ENCODE data around the gene UBD. TPM values are rescaled to one million over a fixed set of nuclear protein-coding genes. Genes with fewer than 3 reads are reported as not detected.

Gene UBD
- total RNA-seq, 1 experiment from 2014 or later, result not detected

DNA sequence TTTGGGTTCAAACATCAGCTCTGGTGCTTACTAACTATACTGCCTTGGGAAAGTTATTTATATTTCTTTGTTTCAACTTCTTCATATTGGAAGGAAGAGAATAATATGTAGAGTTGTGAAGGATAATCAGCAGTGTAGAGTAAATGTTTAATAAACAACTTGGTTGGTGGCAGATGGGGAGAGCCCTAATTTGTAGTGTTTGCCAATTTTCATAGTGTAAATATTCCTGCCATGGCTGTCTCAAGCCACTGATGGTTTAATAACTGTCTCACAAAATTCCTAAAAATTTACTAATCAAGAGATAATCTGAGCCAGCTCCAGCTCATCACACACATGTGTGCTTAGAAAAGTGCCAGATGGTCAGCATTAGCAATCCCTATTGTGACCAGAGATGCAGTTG, 25.3 kb upstream of the UBD start, which contains the start of gene OR2H2:
TSS of gene OR2H2 (plus strand) at position 301 of the 400 bp plus-strand sequence. CDS start 2,824 bp downstream, outside the sequence.
- CTCF ChIA-PET, result no interaction called here
- BruUV-seq (replicated peaks), result no TSS peak

DNA sequence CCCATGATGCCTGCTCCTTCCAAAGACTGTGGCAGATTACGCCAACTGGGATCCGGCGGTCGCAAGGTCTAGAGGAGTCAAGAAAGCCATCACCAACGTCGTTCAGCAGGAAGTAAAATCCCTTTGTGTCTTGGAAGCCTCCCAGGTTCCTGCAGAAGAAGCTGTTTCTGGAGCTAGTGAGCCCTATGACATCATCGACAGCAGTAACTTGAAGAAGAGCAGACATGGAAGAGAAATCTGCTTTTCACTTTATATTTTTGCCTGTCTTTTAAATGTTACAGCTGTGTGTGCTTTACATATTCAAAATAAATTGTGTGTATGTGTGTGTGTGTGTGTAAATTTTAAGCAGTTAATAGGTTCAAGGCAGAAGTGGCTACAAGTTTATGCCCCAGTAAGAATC, 18.0 kb upstream of the UBD start:
- Histone ChIP-seq H3K4me1 (replicated peaks; ENCODE audit: insufficient read depth) (no peaks in the 10 kb centered on the region), H3K27ac (no peak overlapping the region), H3K79me2 (ENCODE audit: low read depth) (no peaks in the 10 kb centered on the region), H3K4me2 (no peak overlapping the region), H3K9me2 (ENCODE audit: insufficient read depth) (no peaks in the 10 kb centered on the region; the same call in 1 of the 2 replicates), H3F3A (ENCODE audit: insufficient read depth, low read depth) (no peaks in the 10 kb centered on the region), H3K27me3 (ENCODE audit: insufficient read depth, low read depth) (peaks cover 81% of the 10 kb centered on the region), H3K4me3 (no peak overlapping the region), H3K36me3 (ENCODE audit: low read depth) (no peaks in the 10 kb centered on the region), H4K20me1 (ENCODE audit: insufficient read depth) (no peaks in the 10 kb centered on the region), H3K9me3 (ENCODE audit: insufficient read depth, low read depth) (no peaks in the 10 kb centered on the region), H2AFZ (no peak overlapping the region)
- TF ChIP-seq EZH2 (IDR thresholded peaks at IDR 0.05; ENCODE audit: low read depth), result no peak
- TF ChIP-seq, protein P1, sequence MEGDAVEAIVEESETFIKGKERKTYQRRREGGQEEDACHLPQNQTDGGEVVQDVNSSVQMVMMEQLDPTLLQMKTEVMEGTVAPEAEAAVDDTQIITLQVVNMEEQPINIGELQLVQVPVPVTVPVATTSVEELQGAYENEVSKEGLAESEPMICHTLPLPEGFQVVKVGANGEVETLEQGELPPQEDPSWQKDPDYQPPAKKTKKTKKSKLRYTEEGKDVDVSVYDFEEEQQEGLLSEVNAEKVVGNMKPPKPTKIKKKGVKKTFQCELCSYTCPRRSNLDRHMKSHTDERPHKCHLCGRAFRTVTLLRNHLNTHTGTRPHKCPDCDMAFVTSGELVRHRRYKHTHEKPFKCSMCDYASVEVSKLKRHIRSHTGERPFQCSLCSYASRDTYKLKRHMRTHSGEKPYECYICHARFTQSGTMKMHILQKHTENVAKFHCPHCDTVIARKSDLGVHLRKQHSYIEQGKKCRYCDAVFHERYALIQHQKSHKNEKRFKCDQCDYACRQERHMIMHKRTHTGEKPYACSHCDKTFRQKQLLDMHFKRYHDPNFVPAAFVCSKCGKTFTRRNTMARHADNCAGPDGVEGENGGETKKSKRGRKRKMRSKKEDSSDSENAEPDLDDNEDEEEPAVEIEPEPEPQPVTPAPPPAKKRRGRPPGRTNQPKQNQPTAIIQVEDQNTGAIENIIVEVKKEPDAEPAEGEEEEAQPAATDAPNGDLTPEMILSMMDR (conservative IDR thresholded peaks at IDR 0.05), result no peak
- no TSS peak for BruUV-seq (replicated peaks)
- ChIA-PET POLR2A (ENCODE audit: unreplicated experiment) (interaction anchor here (0.6 kb wide), 1 partner anchor 604 kb away, joined by 4 read pairs; no protein-coding TSS in a partner anchor), CTCF (no interaction called here)
- intact Hi-C loops (cut with micrococcal nuclease; ENCODE audit: unreplicated experiment), result no loop called here
- no peak for DNase-seq

More for the DNA sequence above, 25.3 kb upstream of the UBD start, which contains the start of gene OR2H2:
- intact Hi-C loops (cut with micrococcal nuclease; ENCODE audit: unreplicated experiment), result no loop called here
- H3K9me2 ChIP-seq (ENCODE audit: insufficient read depth), result no peaks in the 10 kb centered on the region
- peaks cover 60% of the 10 kb centered on the region; the same call in 1 of the 2 replicates for H3K27me3 ChIP-seq (ENCODE audit: insufficient read depth, low read depth)
- no peak within 1 kb of the TSS for H3K4me3 ChIP-seq
- no peak within 1 kb of the TSS for H3K27ac ChIP-seq
- H3K79me2 ChIP-seq (ENCODE audit: low read depth), result no peaks in the 10 kb centered on the region
- H3K4me1 ChIP-seq (replicated peaks; ENCODE audit: insufficient read depth), result no peaks in the 10 kb centered on the region
- H3F3A ChIP-seq (ENCODE audit: insufficient read depth, low read depth), result no peaks in the 10 kb centered on the region
- POLR2A ChIA-PET (ENCODE audit: unreplicated experiment), result no interaction called here
- DNase-seq, result no peak
- H3K9me3 ChIP-seq (ENCODE audit: insufficient read depth, low read depth), result no peaks in the 10 kb centered on the region
- H3K36me3 ChIP-seq (ENCODE audit: low read depth), result no peaks in the 10 kb centered on the region
- no peak within 1 kb of the TSS for H3K4me2 ChIP-seq
- no peak within 1 kb of the TSS for H2AFZ ChIP-seq
- no peaks in the 10 kb centered on the region for H4K20me1 ChIP-seq (ENCODE audit: insufficient read depth)
- TF ChIP-seq, protein P1 (conservative IDR thresholded peaks at IDR 0.05), result no peak
- TF ChIP-seq EZH2 (IDR thresholded peaks at IDR 0.05; ENCODE audit: low read depth), result no peak

- peaks cover 4% of the 10 kb centered on the region; the same call in 1 of the 2 replicates for H3K9me2 ChIP-seq (ENCODE audit: insufficient read depth)
Measured at GRCh38 chr6:29576056-29576455, 16.5 kb upstream of the UBD start.

More at GRCh38 chr6:29576056-29576455, 16.5 kb upstream of the UBD start:
- Histone ChIP-seq H3F3A (ENCODE audit: insufficient read depth, low read depth) (no peaks in the 10 kb centered on the region), H3K36me3 (ENCODE audit: low read depth) (no peaks in the 10 kb centered on the region), H2AFZ (no peak overlapping the region), H3K27ac (no peak overlapping the region), H3K4me3 (no peak overlapping the region), H3K9me3 (ENCODE audit: insufficient read depth, low read depth) (no peaks in the 10 kb centered on the region), H4K20me1 (ENCODE audit: insufficient read depth) (no peaks in the 10 kb centered on the region), H3K4me1 (replicated peaks; ENCODE audit: insufficient read depth) (no peaks in the 10 kb centered on the region), H3K4me2 (no peak overlapping the region), H3K79me2 (ENCODE audit: low read depth) (no peaks in the 10 kb centered on the region), H3K27me3 (ENCODE audit: insufficient read depth, low read depth) (peaks cover 84% of the 10 kb centered on the region)
- TF ChIP-seq EZH2 (IDR thresholded peaks at IDR 0.05; ENCODE audit: low read depth), result no peak
- TF ChIP-seq, protein P1 (conservative IDR thresholded peaks at IDR 0.05), result no peak
- POLR2A ChIA-PET (ENCODE audit: unreplicated experiment), result no interaction called here
- CTCF ChIA-PET, result no interaction called here
- intact Hi-C loops (cut with micrococcal nuclease; ENCODE audit: unreplicated experiment), result no loop called here
- no peak for DNase-seq
- no TSS peak for BruUV-seq (replicated peaks)
